ENCODE results near the gene KRTAP10-5.
"Not testable (repeated sequence)": the region's sequence is repeated elsewhere in the genome, so short reads cannot be mapped to it uniquely, and the experiment has no call there.

Gene KRTAP10-5

DNA sequence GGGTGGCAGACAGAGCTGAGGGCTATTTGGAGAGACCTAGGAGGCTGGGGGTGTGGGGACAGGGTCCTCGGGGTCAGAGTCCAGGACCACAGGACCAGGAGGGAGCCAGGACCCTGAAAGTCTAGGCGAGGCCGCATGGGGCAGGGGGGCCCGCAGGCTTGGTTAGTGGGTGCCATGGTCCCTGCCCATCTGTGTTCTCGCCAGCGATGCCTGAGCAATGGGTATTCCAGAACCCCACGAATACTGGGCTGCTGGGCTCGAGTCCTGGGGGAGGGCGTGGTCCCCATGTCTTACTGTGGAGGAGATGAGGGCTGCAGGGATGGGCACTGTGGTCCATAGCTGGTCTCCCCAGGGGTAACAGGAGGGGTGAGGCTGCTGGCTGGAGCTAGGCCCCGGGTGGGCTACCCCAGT lies 9.9 kb upstream of the KRTAP10-5 start:
- FAIRE-seq, result no peak

DNA sequence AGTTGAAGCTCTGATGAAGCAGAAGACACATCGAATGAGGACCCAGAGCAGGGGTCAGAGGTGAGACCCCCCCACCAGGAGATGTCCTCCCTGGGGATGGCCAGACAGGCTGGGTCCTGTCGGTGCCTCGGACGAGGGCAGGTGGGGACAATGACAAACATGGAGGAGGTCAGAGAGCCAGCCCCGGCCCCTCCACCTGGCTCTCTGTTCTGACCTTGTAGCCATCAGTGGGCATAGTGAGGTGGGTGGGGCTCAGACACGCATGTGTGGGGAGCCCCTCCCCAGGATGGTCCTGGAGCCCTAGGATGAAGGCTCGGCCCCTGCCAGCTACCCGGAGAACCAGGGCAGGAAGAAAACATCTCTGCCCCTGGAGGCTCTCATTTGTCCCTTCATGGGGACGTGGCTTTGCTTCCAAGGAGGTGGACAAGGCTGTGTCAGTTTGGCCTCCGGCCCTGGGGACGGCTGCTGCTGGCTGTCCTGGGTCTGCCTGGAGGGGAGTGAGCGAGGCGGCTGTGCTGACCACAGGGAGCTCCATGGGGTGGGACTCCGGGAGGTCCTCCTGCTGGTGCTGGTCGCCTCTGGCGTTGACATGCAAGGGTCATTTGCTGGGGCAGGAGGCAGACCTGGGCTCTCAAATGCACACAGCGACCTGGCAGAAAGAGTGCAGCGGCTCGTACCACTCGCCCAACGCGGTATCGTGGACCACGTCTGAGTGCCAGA lies 9.3 kb upstream of the KRTAP10-5 start:
- FAIRE-seq, result no peak

GRCh38 chr21:44589094-44589493 lies 8.7 kb upstream of the KRTAP10-5 start:
- FAIRE-seq, result no peak

- no peak for FAIRE-seq
These were observed 5.5 kb upstream of the KRTAP10-5 start for GRCh38 chr21:44585892-44586291.

DNA sequence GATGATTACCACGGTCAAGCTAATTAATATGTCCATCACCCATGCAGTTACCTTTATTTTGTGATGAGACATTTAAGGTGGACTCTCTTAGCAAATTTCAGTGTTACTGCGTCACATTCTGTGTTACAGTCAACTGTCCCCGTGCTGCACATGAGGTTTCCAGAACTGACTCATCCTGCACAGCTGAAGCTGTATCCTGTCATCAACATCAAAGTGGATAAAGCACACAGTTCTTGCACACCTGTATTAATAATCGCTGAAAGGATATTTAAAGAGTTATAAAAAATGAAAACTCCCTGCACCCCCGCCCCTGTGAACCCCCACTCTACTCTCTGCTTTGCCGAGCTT lies 3.4 kb upstream of the KRTAP10-5 start:
- FAIRE-seq, result no peak

- FAIRE-seq, result no peak
These were observed 2.8 kb upstream of the KRTAP10-5 start for GRCh38 chr21:44583089-44583799.

- FAIRE-seq, result no peak
These were observed 1.7 kb upstream of the KRTAP10-5 start for GRCh38 chr21:44582055-44582454.

DNA sequence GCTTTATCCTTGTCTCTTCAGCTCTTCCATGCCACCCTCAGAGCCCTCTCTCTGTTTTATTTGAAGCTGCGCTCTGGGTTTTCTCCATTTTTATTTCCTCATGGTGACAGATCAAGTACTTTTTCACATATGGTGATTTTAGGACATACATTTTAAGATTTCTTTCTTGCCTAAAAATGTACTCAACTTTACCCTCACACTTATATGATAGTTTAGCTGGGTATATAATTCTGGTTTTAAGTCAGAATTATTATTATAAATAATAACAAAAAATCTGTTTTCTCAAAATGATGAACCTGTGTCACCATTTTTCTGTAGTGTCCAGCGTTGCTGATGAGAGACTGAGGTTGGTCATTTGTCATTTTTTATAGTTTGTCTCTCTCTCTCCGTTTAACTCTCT lies 754 bp upstream of the KRTAP10-5 start:
- no peak for FAIRE-seq

DNA sequence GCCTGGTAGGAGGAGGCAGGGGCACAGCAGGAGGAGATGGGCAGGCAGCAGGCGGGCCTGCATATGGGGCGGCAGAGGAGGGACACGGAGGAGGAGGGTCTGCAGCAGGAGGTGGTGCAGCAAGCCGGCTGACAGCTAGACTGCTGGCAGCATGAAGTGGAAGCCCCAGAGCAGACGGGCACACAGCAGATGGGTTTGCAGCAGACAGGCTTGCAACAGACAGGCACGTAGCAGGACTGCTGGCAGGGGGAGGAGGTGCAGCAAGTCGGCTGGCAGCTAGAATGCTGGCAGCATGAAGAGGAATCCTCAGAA lies 615 bp downstream of the KRTAP10-5 start:
- no peak for FAIRE-seq

- FAIRE-seq, result no peak
These were observed 1.2 kb downstream of the KRTAP10-5 start for GRCh38 chr21:44579056-44579832.

DNA sequence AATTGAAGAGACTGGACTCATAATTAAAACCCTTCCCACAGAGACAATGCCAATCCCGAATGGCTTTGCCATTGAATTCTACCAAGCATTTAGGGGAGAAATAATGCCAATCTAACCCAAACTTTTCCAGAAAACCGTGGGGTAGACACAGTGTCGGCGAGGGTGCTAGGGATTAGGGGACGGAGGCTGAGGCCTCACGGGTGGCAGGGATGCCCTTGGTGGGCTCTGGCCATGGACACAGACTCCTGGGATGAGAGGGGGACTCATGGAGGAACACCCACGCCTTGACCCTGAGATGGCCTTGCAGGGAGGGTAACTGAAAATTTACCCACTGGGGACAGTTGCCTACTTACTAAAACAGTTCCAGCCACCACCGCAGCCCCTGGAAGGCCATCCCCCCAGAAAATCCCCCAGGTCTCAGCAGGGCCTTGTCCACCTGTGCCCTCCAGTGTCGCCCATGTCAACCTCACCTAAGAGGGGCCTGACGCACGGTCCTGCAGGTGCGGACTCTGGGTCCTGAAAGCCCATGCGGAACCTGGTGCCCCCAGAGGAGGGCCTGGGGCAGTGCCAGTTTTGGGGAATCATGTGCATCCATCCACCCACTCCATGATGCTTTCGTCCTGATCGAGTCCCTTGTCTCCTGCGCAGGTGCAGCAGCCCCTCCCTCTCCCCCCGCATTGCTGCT lies 1.9 kb downstream of the KRTAP10-5 start:
- no peak for FAIRE-seq

DNA sequence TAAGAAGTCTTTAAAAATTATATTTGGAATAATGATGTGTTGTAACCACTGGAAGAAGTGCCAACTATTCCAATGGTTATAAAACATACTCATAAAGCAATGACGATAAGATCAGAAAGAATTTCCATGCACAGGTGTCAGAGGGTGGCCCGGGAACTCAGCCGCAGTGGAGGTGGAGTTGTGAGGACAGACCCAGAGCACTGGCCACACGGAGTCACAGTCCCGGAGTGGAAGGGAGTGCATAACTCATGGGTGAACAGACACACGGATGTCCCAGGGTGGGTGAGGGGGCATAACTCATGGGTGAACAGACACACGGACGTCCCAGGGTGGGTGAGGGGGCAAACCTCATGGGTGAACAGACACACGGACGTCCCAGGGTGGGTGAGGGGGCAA lies 4.4 kb downstream of the KRTAP10-5 start:
- FAIRE-seq, result no peak

DNA sequence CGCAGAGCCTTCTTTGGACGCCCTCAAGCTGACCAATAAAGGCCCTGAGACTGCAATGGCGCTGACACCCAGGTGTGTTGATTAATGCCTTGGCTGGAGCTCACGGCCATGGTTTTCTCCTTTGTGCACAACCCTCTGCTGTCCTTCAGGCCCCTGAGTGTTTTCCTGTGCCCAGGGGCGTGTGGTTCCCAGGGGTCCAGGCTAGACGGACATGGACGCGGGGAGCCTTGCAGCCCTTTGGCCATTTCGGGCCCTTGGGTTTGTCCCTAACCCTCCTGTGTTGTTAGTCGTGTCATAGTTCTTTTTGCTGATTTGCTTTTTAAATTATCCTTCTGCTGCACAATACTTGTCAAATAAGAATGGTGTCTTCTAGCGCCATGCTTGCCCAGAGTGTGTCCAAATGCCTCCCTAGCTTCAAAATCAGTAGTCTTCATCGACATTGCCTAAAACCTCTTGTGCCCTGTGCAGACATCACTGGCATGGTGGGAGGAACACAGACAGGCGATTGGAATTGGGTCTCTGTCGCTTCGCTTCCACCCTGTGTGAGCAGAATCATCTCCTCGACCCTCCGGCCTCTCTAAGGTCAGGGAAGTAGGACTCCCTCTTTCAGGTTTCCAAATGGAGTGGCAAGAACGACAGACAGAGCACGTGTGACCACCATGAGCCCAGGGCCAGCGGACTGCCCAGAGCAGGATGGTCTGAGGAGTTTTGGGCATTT lies 4.9 kb downstream of the KRTAP10-5 start:
- FAIRE-seq, result no peak

DNA sequence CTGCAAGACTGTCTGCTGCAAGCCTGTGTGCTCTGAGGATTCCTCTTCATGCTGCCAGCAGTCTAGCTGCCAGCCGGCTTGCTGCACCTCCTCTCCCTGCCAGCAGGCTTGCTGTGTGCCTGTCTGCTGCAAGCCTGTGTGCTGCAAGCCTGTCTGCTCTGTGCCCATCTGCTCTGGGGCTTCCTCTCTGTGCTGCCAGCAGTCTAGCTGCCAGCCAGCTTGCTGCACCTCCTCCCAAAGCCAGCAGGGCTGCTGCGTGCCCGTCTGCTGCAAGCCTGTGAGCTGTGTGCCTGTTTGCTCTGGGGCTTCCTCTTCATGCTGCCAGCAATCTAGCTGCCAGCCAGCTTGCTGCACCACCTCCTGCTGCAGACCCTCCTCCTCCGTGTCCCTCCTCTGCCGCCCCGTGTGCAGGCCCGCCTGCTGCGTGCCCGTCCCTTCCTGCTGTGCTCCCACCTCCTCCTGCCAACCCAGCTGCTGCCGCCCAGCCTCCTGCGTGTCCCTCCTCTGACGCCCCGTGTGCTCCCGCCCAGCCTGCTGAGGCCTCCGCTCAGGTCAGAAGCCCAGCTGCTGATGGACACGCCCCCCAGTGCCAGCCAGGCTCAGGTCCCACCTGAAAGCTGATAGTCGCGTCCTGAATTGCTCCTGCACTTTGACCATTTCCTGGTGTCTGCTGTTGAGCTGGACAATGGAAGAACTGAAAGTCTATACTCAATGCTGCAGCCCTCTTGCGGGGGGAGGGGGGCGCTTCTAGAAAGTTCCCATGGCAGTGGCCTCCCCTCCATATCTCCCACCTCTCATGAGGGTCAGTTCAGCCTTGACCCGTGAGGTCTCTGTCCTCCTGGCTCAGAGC lies 5.7 kb downstream of the KRTAP10-5 start:
- no peak for FAIRE-seq

DNA sequence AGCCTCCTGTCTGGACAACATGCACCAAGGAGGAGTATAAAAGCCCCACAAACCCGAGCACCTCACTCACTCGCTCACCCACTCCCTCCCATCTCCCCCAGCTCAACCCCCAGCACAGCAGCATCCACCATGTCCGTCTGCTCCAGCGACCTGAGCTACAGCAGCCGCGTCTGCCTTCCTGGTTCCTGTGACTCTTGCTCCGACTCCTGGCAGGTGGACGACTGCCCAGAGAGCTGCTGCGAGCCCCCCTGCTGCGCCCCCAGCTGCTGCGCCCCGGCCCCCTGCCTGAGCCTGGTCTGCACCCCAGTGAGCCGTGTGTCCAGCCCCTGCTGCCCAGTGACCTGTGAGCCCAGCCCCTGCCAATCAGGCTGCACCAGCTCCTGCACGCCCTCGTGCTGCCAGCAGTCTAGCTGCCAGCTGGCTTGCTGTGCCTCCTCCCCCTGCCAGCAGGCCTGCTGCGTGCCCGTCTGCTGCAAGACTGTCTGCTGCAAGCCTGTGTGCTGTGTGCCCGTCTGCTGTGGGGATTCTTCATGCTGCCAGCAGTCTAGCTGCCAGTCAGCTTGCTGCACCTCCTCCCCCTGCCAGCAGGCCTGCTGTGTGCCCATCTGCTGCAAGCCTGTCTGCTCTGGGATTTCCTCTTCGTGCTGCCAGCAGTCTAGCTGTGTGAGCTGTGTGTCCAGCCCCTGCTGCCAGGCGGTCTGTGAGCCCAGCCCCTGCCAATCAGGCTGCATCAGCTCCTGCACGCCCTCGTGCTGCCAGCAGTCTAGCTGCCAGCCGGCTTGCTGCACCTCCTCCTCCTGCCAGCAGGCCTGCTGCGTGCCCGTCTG lies 6.6 kb downstream of the KRTAP10-5 start, which contains the start of gene KRTAP10-4:
Gene KRTAP10-4, plus strand, starts transcription at position 100 of the 827 bp plus-strand sequence. Its CDS starts 30 bp downstream, at position 130.
- not testable (repeated sequence) for FAIRE-seq

DNA sequence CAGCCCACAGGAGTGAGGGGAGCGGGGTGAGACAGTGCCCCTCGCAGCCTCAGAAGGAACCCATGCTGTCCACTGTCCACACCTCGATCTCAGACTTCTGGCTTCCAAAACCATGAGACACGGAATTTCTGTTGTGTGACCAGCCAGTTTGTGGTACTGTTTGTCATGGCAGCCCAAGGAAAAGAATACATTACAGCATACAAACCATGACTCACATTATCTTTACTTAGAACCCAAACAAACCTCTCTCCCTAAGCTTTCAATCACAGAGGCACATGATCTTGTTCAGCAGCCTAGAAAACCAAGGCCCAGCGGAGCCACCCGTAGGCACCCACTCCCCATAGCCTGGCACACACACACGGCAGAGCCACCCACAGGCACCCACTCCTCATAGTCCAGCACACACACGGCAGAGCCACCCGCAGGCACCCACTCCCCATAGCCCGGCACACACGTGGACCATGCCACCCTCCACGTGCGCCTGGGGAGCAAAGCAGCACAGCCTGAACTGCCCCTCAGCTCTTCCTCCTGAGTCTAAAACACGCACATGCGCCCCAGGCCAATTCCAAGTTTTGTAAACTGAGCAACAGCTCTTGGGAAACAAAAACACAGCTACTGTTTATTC lies 7.3 kb downstream of the KRTAP10-5 start:
- no peak for FAIRE-seq

DNA sequence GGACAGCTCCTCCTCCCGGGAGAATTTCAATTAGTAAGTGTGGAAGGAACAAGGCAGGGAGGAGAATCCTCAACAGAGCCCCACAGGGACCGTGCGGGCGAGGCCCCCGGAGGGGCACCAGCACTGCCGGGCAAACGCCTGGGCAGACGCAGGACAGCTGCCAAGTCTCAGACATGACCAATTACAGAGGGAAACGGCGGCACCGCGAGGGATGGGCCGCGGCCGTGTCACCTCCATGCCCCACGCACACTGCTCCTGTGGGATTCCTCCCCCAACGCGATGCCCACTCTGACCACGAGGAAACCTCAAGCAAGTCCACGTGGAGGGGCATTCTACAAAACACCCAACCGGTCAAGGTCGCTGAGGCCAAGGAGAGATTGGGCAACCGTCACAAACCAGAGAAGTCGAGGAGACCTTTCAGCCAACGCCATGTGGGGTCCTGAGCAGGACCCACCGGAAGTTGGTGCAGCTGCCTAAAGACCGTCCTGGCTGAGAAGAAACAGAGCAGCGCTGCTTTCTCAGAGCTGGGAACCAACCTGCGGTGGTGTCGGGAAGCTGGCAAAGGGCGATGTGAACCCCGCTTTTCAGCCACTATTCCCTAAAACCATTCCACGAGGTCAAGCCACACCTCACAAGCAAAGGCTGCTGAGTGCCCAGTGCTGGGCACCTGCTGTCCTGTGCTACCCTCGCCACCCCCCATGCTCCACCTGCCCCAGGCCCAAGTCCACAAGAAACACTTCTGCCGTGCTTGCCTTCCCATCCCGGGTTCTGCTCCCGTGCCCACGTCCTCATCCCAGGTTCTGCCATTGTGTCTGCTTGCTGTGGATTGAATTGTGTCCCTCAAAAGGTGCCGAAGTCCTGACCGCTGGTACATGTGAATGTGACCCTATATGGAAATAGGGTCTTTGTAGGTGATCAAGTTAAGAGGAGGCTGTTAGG lies 8.3 kb downstream of the KRTAP10-5 start:
- no peak for FAIRE-seq

DNA sequence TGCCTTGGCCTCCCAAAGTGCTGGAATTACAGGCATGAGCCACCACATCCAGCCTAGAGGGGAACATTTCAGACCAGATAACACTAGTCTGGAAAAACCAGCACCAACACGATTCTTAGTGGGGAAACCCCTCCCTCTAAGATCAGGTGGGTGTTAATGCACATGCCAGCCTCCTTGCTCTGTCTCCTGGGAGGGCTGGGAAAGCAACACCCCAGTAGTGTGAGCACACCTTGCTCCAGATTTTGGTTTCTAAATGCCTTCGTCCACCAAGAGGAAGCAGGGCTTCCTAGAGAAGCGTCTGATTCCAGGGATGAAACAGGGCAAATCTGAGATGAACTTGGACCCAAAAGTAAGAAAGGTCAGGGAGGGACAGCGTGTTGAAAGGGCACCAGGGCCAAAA lies 9.1 kb downstream of the KRTAP10-5 start:
- no peak for FAIRE-seq

Data from islet of Langerhans (tissue), 1 donor.